GM12864 (cell line): ENCODE data around the gene MAP1LC3B.
"Not testable (repeated sequence)": the region's sequence is repeated elsewhere in the genome, so short reads cannot be mapped to it uniquely, and the experiment has no call there.

Source experiments
- DNase-seq: peaks from one replicate; pipeline ENCODE4 v3.0.0-alpha.2; 2011; ENCODE audit warnings: low read depth
- H3K4me3 ChIP-seq: 2 replicates; pipeline ENCODE4 v1.5.1; 2011; ENCODE audit warnings: mild to moderate bottlenecking, low read depth, low read length, control low read depth
- CTCF ChIP-seq: IDR thresholded peaks from 2 replicates; pipeline ENCODE4 v1.5.1; 2011; ENCODE audit warnings: low read depth, mild to moderate bottlenecking, moderate library complexity, low read length, control low read depth, inconsistent platforms; ENCODE audit errors: missing control alignments

The MAP1LC3B gene

DNA sequence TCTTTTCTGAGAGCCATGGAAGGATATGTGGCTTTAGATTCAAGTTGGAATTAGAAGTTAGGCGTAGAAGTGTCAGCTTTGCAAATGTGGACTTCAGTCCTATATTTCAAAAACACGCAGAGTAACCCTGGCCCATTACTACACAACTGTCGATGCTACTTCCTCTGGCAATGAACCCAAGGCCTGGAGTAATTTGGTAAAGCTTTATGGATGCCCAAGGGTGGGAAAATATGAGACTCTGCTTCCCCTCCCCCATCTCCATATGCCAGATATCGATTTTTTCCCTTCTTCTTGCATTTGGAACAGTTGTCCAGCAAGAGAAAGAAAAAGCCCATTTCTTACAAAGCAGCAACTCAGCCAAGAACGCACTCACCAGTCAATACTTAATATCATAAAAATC lies 2.9 kb upstream of the MAP1LC3B start:
- TF ChIP-seq CTCF, result no peak
- DNase-seq, result no peak
- H3K4me3 ChIP-seq, result no peak overlapping the region

DNA sequence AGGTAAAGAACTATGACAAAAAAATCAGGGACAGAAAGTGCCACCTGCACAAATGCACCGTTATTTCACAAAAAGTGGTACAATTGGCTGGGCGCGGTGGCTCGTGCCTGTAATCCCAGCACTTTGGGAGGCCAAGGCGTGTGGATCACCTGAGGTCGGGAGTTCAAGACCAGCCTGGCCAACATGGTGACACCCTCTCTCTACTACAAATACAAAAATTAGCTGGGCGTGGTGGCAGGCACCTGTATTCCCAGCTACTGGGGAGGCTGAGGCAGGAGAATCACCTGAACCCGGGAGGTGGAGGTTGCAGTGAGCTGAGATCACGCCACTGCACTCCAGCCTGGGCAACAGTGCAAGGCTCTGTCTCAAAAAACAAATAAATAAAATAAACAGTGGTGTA lies 2.2 kb upstream of the MAP1LC3B start:
- not testable (repeated sequence) for DNase-seq, H3K4me3 ChIP-seq

- no peak for DNase-seq
- TF ChIP-seq CTCF, result no peak
- peak overlapping the region; percentile 78; the same call in 1 of the 2 replicates for H3K4me3 ChIP-seq
Measured at GRCh38 chr16:87390641-87391323, 1.4 kb upstream of the MAP1LC3B start.

GRCh38 chr16:87391324-87391949 lies 699 bp upstream of the MAP1LC3B start:
- DNase-seq, result no peak
- peak overlapping the region; percentile 78 for H3K4me3 ChIP-seq
- no peak for TF ChIP-seq CTCF

GRCh38 chr16:87392821-87393679 lies 914 bp downstream of the MAP1LC3B start:
- peak; percentile 30 for TF ChIP-seq CTCF
- DNase-seq, result no peak
- H3K4me3 ChIP-seq, result peak overlapping the region; percentile 59

DNA sequence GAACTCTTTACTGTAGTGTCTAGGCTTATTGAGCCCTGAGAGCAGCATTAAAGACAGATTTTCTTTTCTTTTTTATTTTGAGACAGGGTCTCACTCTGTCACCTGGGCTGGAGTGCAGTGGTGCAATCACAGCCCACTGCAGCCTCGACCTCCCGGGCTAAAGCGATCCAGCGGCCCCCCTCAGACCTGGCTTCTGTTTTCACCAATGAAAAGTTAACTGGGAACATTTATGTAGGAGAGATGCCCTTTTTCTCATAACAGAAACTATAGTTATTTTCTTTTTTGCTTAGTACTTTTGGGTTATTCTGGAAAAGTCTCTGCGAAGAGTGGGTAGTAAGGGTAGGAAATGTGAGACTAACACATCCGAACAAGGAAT lies 1.5 kb downstream of the MAP1LC3B start:
- DNase-seq, result no peak
- TF ChIP-seq CTCF, result no peak
- no peak overlapping the region; the same call in 1 of the 2 replicates for H3K4me3 ChIP-seq

DNA sequence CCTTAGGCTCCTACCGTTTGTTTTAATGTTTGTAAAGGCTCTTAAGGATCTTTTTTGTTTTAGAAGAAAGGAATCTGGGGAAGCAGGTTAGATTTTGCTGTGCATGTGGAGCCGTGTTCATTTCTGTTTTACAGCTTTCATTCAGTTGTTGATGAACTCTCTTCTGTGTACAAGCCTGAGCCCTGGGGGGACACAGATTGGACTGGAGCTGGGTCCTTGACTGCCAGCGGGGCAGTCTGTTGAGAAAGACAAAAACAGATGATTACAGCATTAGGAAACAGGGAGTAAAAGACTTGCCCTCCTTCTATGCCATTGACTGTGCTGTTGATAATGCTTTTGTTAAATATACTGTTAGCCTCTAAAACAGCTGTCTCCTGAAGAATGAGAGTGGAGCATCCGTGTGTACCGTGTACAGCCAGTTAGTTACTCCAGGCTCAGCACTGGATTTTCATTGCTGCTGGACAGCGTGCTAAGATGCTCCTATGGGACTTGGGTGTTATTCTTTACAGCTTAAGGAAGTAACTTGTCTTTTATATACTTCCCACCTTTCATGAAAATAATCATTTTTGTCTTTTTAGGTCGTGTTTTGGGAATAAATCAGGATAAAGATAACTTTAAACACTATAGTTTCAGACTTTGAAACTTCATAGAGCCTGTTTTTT lies 3.2 kb downstream of the MAP1LC3B start:
- no peak overlapping the region for H3K4me3 ChIP-seq

More for the DNA sequence above, 3.2 kb downstream of the MAP1LC3B start:
- DNase-seq, result no peak
- no peak for TF ChIP-seq CTCF
